Pancreas (tissue), 10 donors: ENCODE measurements around the gene VMAC. TPM values are rescaled to one million over a fixed set of nuclear protein-coding genes. Genes with fewer than 3 reads are reported as not detected.

Source experiments
- ATAC-seq, 4 donors: fragments of 200-7000 bp; cut with Tn5 transposase; one replicate each; pipeline versions ENCODE4 v1.8.0 to v1.9.1; 2020; ENCODE audit warnings: mild to moderate bottlenecking in 4 of 4, moderate library complexity in 4 of 4
- DNase-seq, 6 donors: peaks; one replicate each; pipeline ENCODE4 v3.0.0-alpha.2; 2020
- FAIRE-seq: peaks from 2 replicates; lab custom pipeline; 2012; peaks lifted over from hg19 to GRCh38; lab: Jason Lieb, UNC
- H3K27ac ChIP-seq, 4 donors: fragments of 200-600 bp; sonication (generic); 1 replicate in 3 of 4; 2 replicates in 1 of 4; pipeline versions ENCODE4 v1.5.0 to v1.8.0; 2020
- H3K27me3 ChIP-seq, 4 donors: fragments of 200-600 bp; one replicate each; pipeline ENCODE4 v1.8.0; 2021
- H3K36me3 ChIP-seq, 3 donors: fragments of 200-600 bp; sonication (generic) in 1 of 3; one replicate each; pipeline versions ENCODE4 v1.5.0 to v1.8.0; 2020 to 2021
- H3K4me1 ChIP-seq, 3 donors: fragments of 200-600 bp; one replicate each; pipeline ENCODE4 v1.8.0; 2021
- H3K4me3 ChIP-seq, 4 donors: fragments of 200-600 bp; sonication (generic) in 2 of 4; one replicate each; pipeline versions ENCODE4 v1.5.0 to v1.8.0; 2020 to 2021
- H3K9me3 ChIP-seq, 4 donors: fragments of 200-600 bp; one replicate each; pipeline ENCODE4 v1.8.0; 2021
- CTCF ChIP-seq, 4 donors: fragments of 200-600 bp; sonication (generic) in 3 of 4; IDR thresholded peaks; one replicate each; pipeline versions ENCODE4 v1.5.0 to v1.8.0; 2021; ENCODE audit warnings: antibody characterized with exemption in 4 of 4
- WGBS, 2 donors: extraction: QIAGEN DNeasy Blood & Tissue Kit; methylation state at CpG; one replicate each; pipeline ENCODE4 v1.1.7; 2013; 5-methylcytosine and 5-hydroxymethylcytosine counted together
- intact Hi-C, 3 donors: fragments of 100-400 bp; cut with DNase I; formaldehyde crosslinking; loops; one replicate each; pipeline versions ENCODE4 v1.11.1 to v1.14.2; 2022
- polyA plus RNA-seq, 2 donors: library from polyadenylated mRNA; stranded (reverse); fragments of 200-250 nt; gene quantifications; one replicate each; pipeline ENCODE4 v1.2.3, GENCODE V29; 2013
- total RNA-seq, 6 donors: library from RNA; stranded (reverse); fragmentation: NEBNext Ultra II Directional in 4 of 6; extraction: Animal tissue kit (Norgen Biotek cat#: 25700) in 4 of 6; gene quantifications; one replicate each; pipeline versions ENCODE4 v1.2.1 to v1.2.4, GENCODE V29; 2021 to 2023
- donor health status: healthy with polysubstance abuse.
- donor health status: DM: no; HTN: no; CAD: no; lungs with moderate emphysema.
- donor health status: DM: no; HTN: no; CAD: no.
- donor health status: control.
- donor health status: control.
- donor health status: Bipolar disorder and iron deficiency.
- donor health status: DM: yes; HTN: yes; CAD: no.
- donor health status: DM: no; HTN: no; CAD: no.
- donor health status: DM: no; HTN: no; CAD: no.
- donor health status: DM: yes; HTN: yes; CAD: no.

Gene VMAC
- total and polyA plus RNA-seq, 8 donors = 2.9 to 10.1 (median 4.6) TPM

GRCh38 chr19:5954293-5954692 lies 49.6 kb downstream of the VMAC start:
- no peak for FAIRE-seq
- Histone ChIP-seq H3K27me3 (no peaks in the 10 kb centered on the region), H3K36me3 (no peaks in the 10 kb centered on the region), H3K9me3 (no peaks in the 10 kb centered on the region), H3K27ac (peak overlapping the region; percentile 26 to 69 (median 55)), H3K4me1 (peaks cover 30 to 60% (median 34%) of the 10 kb centered on the region in 3 donors), H3K4me3 (no peak overlapping the region)
- 23% methylated on average over 6 of the region's 6 CpGs for WGBS, 2 donors
- peak in 1 of 4 donors; percentile 1 for ATAC-seq
- intact Hi-C loops = no loop called here
- TF ChIP-seq CTCF (IDR thresholded peaks at IDR 0.05) = no peak
- DNase-seq = no peak

- no peaks in the 10 kb centered on the region for H3K27me3 ChIP-seq
- H3K36me3 ChIP-seq = no peaks in the 10 kb centered on the region
- H3K27ac ChIP-seq = peak overlapping the region in 1 of 4 donors; percentile 69
- ATAC-seq = no peak
- no peaks in the 10 kb centered on the region for H3K9me3 ChIP-seq
- no peak for TF ChIP-seq CTCF (IDR thresholded peaks at IDR 0.05)
- no peak overlapping the region for H3K4me3 ChIP-seq
- DNase-seq = no peak
- WGBS, 2 donors = 43 to 56% methylated on average over 3 of the region's 3 CpGs
- intact Hi-C loops = no loop called here
- no peak for FAIRE-seq
- H3K4me1 ChIP-seq = peaks cover 42 to 73% (median 46%) of the 10 kb centered on the region in 3 donors
These were observed 50.9 kb downstream of the VMAC start for GRCh38 chr19:5955636-5955935.

GRCh38 chr19:5956323-5956722 lies 51.7 kb downstream of the VMAC start:
- FAIRE-seq (no peak), DNase-seq (no peak), ATAC-seq (no peak)
- no peaks in the 10 kb centered on the region for H3K36me3 ChIP-seq
- no peak overlapping the region for H3K4me3 ChIP-seq
- 44 to 49% methylated on average over 3 of the region's 3 CpGs for WGBS, 2 donors
- H3K4me1 ChIP-seq = peaks cover 50 to 80% (median 52%) of the 10 kb centered on the region in 3 donors
- TF ChIP-seq CTCF (IDR thresholded peaks at IDR 0.05) = no peak
- intact Hi-C loops = no loop called here
- peak overlapping the region in 1 of 4 donors; percentile 14 for H3K27ac ChIP-seq
- no peaks in the 10 kb centered on the region for H3K9me3 ChIP-seq
- H3K27me3 ChIP-seq = no peaks in the 10 kb centered on the region

- Histone ChIP-seq H3K4me1 (peaks cover 54 to 84% (median 56%) of the 10 kb centered on the region in 3 donors), H3K27me3 (no peaks in the 10 kb centered on the region), H3K9me3 (no peaks in the 10 kb centered on the region), H3K27ac (peak overlapping the region in 1 of 4 donors; percentile 14), H3K36me3 (no peaks in the 10 kb centered on the region), H3K4me3 (no peak overlapping the region)
- intact Hi-C loops = no loop called here
- FAIRE-seq (no peak), ATAC-seq (peak in 1 of 4 donors; percentile 5), DNase-seq (no peak)
- TF ChIP-seq CTCF (IDR thresholded peaks at IDR 0.05) = no peak
- 60 to 68% methylated on average over 12 of the region's 12 CpGs for WGBS, 2 donors
These were observed 52.1 kb downstream of the VMAC start for GRCh38 chr19:5956728-5957127.

- Histone ChIP-seq H3K36me3 (no peaks in the 10 kb centered on the region), H3K27me3 (no peaks in the 10 kb centered on the region), H3K4me1 (peaks cover 57 to 85% (median 59%) of the 10 kb centered on the region in 3 donors), H3K4me3 (no peak overlapping the region), H3K27ac (no peak overlapping the region), H3K9me3 (no peaks in the 10 kb centered on the region)
- DNase-seq (no peak), ATAC-seq (no peak), FAIRE-seq (no peak)
- 57 to 60% methylated on average over 10 of the region's 10 CpGs for WGBS, 2 donors
- intact Hi-C loops = no loop called here
- TF ChIP-seq CTCF (IDR thresholded peaks at IDR 0.05) = no peak
These were observed 52.5 kb downstream of the VMAC start for GRCh38 chr19:5957170-5957569.
